Measurements from ENCODE around the gene ZSWIM5. TPM values are rescaled to one million over a fixed set of nuclear protein-coding genes. Genes with fewer than 3 reads are reported as not detected.
"Not testable (repeated sequence)": the region's sequence is repeated elsewhere in the genome, so short reads cannot be mapped to it uniquely, and the experiment has no call there.

Gene ZSWIM5
- total RNA-seq, 6 experiments from 2014 or later, result 0.03 to 0.05 TPM; not detected in 4

GRCh38 chr1:45084562-45084961 is 121.8 kb downstream of the ZSWIM5 start:
- Mint-ChIP-seq H3K36me3 (ENCODE audit: low read depth) (no peaks in the 10 kb centered on the region), H3K4me3 (no peak overlapping the region), H3K9me3 (no peaks in the 10 kb centered on the region), H3K4me1 (ENCODE audit: low read depth) (no peaks in the 10 kb centered on the region), H3K27ac (no peak overlapping the region), H3K27me3 (ENCODE audit: insufficient read depth) (peaks cover 4% of the 10 kb centered on the region)
- DNase-seq, result no peak
- no peak for TF ChIP-seq CTCF (IDR thresholded peaks at IDR 0.05)

- H3K9me3 Mint-ChIP-seq, result no peaks in the 10 kb centered on the region
- DNase-seq, result no peak
- TF ChIP-seq CTCF (IDR thresholded peaks at IDR 0.05), result no peak
- H3K4me3 Mint-ChIP-seq, result no peak overlapping the region
- H3K36me3 Mint-ChIP-seq (ENCODE audit: low read depth), result no peaks in the 10 kb centered on the region
- H3K4me1 Mint-ChIP-seq (ENCODE audit: low read depth), result no peaks in the 10 kb centered on the region
- peaks cover 19% of the 10 kb centered on the region for H3K27me3 Mint-ChIP-seq (ENCODE audit: insufficient read depth)
- no peak overlapping the region for H3K27ac Mint-ChIP-seq
These were observed 126.9 kb downstream of the ZSWIM5 start for GRCh38 chr1:45079533-45079932.

- not testable (repeated sequence) for H3K27ac Mint-ChIP-seq; DNase-seq; H3K9me3 Mint-ChIP-seq; H3K36me3 Mint-ChIP-seq (ENCODE audit: low read depth); H3K4me3 Mint-ChIP-seq; H3K4me1 Mint-ChIP-seq (ENCODE audit: low read depth)
- peaks cover 19% of the 10 kb centered on the region for H3K27me3 Mint-ChIP-seq (ENCODE audit: insufficient read depth)
These were observed 129.4 kb downstream of the ZSWIM5 start for GRCh38 chr1:45076959-45077358.

- DNase-seq, result no peak
- peaks cover 5% of the 10 kb centered on the region for H3K27me3 Mint-ChIP-seq (ENCODE audit: insufficient read depth)
- no peaks in the 10 kb centered on the region; the same call in 1 of the 2 replicates for H3K9me3 Mint-ChIP-seq
- no peak overlapping the region for H3K27ac Mint-ChIP-seq
- H3K4me1 Mint-ChIP-seq (ENCODE audit: low read depth), result no peaks in the 10 kb centered on the region
- no peak overlapping the region for H3K4me3 Mint-ChIP-seq
- H3K36me3 Mint-ChIP-seq (ENCODE audit: low read depth), result no peaks in the 10 kb centered on the region
- no peak for TF ChIP-seq CTCF (IDR thresholded peaks at IDR 0.05)
These were observed 134.8 kb downstream of the ZSWIM5 start for GRCh38 chr1:45071567-45071966.

- Mint-ChIP-seq H3K9me3 (no peaks in the 10 kb centered on the region), H3K4me1 (ENCODE audit: low read depth) (no peaks in the 10 kb centered on the region), H3K27ac (no peak overlapping the region), H3K36me3 (ENCODE audit: low read depth) (no peaks in the 10 kb centered on the region), H3K27me3 (ENCODE audit: insufficient read depth) (no peaks in the 10 kb centered on the region; the same call in 1 of the 2 replicates), H3K4me3 (no peak overlapping the region)
- no peak for TF ChIP-seq CTCF (IDR thresholded peaks at IDR 0.05)
- DNase-seq, result no peak
These were observed 138.6 kb downstream of the ZSWIM5 start for GRCh38 chr1:45067806-45068205.

- peaks cover 1% of the 10 kb centered on the region; the same call in 1 of the 2 replicates for H3K27me3 Mint-ChIP-seq (ENCODE audit: insufficient read depth)
- TF ChIP-seq CTCF (IDR thresholded peaks at IDR 0.05), result no peak
- no peak for DNase-seq
- H3K9me3 Mint-ChIP-seq, result no peaks in the 10 kb centered on the region
- H3K4me3 Mint-ChIP-seq, result no peak overlapping the region
- no peaks in the 10 kb centered on the region for H3K4me1 Mint-ChIP-seq (ENCODE audit: low read depth)
- H3K27ac Mint-ChIP-seq, result no peak overlapping the region
- H3K36me3 Mint-ChIP-seq (ENCODE audit: low read depth), result no peaks in the 10 kb centered on the region
These were observed 141.3 kb downstream of the ZSWIM5 start for GRCh38 chr1:45065083-45065482.

GRCh38 chr1:45062463-45062862 is 143.9 kb downstream of the ZSWIM5 start:
- H3K27me3 Mint-ChIP-seq (ENCODE audit: insufficient read depth); H3K27ac Mint-ChIP-seq; H3K4me3 Mint-ChIP-seq; DNase-seq; H3K9me3 Mint-ChIP-seq; H3K4me1 Mint-ChIP-seq (ENCODE audit: low read depth); H3K36me3 Mint-ChIP-seq (ENCODE audit: low read depth): not testable (repeated sequence)

Measured in HFFc6 (cell line).